GM12874 (cell line): ENCODE measurements around the gene CLN3.

Experiments used
- CTCF ChIP-seq: IDR thresholded peaks from 2 replicates; pipeline ENCODE4 v1.5.1; 2011; ENCODE audit warnings: low read depth, mild to moderate bottlenecking, control low read depth, low read length, moderate library complexity; ENCODE audit not compliant: insufficient read depth

Gene CLN3

GRCh38 chr16:28491970-28492474 is at the start of gene CLN3:
Gene CLN3, minus strand, starts transcription at chr16:28492074. Its CDS starts 315 bp downstream, at chr16:28491759.
- no peak for TF ChIP-seq CTCF

GRCh38 chr16:28540346-28540745 is 48.5 kb upstream of the CLN3 start:
- TF ChIP-seq CTCF: no peak

- TF ChIP-seq CTCF: no peak
These were observed 47.1 kb upstream of the CLN3 start, which contains the start of gene NUPR1 for GRCh38 chr16:28538733-28539596. Gene NUPR1, minus strand, starts transcription at chr16:28538974. Its CDS starts 67 bp downstream, at chr16:28538907.

- TF ChIP-seq CTCF: no peak
These were observed 46.3 kb upstream of the CLN3 start for GRCh38 chr16:28537964-28538732.

- no peak for TF ChIP-seq CTCF
These were observed 45.2 kb upstream of the CLN3 start for GRCh38 chr16:28537076-28537475.

GRCh38 chr16:28534542-28535373 is 42.9 kb upstream of the CLN3 start:
- TF ChIP-seq CTCF: no peak
